GM18873 (cell line): ENCODE measurements around the gene MACROD2.

ENCODE experiments used
- ATAC-seq: cut with Tn5 transposase; IDR thresholded peaks from one replicate; pipeline ENCODE4 v1.9.1; 2021; ENCODE audit warnings: mild to moderate bottlenecking, moderate library complexity, moderate number of reproducible peaks; ENCODE audit not compliant: unreplicated experiment, low FRiP score

The MACROD2 gene

DNA sequence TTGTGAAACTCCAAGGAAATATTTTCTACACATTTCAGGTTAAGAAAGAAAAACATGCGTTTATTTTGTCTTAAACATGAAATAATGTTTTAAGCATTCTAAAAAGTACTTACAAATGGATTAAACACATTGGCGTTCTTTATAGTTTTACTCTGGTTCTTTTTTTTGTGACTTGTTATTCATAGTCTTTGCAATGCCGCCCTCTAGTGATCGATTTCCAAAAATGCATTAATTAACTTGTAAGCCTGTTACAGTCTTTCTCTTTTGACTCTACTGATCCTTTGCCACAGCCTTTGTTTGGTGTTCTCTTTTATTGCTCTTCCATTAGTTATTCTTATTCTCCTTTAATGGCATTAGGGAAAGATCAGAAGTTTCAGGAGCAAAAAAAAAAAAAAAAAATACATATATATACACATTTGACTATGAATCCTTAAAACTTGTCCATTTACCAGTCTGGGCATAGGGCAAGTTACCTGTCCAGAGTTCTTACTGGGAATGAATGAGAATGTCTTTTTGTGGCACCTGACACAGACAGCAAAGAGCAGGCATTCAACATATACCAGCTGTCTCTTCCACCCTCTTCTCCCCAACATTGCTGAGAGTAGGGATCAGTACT, 59.9 kb downstream of the MACROD2 start:
- ATAC-seq = no peak

- no peak for ATAC-seq
Measured at GRCh38 chr20:14062171-14062570, 66.9 kb downstream of the MACROD2 start.

DNA sequence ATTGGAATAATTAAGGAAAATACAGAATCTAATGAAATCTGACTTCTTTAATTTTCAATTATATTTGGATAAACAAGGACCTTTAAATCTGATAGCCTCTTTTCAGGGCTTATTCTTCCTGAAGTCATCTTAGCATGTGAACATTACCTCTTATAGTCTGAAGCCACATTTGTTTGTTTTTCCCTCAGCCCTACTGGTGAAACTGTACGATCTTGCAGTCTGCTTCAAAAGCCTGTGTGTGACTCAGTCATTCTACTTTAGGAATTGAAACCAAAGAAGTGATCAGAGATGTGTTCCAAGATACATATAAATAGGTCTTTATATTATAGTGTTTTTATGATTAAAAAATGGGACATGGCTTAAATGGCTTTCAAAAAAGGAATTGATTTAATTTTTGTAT, 67.5 kb downstream of the MACROD2 start:
- no peak for ATAC-seq

- ATAC-seq = no peak
Measured at GRCh38 chr20:14064333-14064732, 69.0 kb downstream of the MACROD2 start.

- ATAC-seq = no peak
Measured at GRCh38 chr20:14064921-14065320, 69.6 kb downstream of the MACROD2 start.

DNA sequence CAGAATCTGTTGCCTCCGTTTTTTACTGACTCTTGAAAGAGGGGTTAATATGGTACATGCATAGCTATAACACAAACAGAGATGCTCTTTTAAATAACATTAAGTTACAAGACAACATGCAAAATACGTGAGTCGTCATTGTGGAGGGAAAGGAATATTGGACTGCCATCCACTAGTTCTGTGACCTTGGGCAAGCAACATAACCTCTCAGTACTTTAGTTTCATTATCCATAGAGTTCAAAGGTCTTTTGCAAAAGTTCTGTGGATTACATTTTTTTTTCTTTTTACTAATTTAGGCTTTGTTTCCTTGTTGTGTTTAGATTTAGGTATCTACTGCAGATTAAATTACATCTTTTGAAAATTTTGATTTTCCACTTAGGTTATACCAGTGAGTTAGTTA, 70.5 kb downstream of the MACROD2 start:
- no peak for ATAC-seq

DNA sequence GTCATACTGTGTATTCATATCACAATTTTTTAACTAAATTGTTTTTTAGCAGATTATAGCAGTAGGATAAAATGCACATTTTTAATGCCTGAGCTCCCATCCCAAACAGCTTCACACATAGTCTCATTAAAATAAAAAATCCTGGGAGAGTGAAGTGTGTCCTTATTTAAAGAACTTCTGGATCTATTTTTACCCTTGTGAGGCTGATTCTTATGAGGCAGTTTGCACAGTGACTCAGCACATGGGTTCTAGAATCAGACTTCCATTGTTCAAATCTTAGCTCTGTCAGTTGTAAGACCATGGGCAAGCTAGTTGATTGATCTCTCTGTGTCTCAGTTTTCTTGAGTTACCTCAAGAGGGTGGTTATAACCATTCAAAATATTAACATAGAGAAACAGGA, 72.3 kb downstream of the MACROD2 start:
- no peak for ATAC-seq

DNA sequence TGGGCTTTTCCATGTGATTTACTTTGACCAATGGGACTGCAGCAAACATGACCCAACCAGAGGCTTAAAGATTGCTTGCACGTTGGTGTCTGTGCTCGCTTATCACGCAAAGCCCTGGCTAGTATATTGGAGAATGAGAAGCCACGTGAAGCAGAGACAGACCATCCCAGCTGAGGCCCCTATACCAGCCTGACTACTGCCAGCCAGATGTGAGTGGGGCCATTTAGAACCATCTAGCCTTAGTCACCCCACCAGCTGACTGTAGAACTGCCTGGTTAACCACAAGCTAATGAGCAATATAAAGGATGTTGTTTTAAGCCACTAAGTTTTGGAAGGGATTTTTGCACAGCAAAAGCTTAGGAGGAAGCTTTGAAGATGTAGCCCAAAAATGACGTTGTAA, 74.5 kb downstream of the MACROD2 start:
- ATAC-seq = no peak

DNA sequence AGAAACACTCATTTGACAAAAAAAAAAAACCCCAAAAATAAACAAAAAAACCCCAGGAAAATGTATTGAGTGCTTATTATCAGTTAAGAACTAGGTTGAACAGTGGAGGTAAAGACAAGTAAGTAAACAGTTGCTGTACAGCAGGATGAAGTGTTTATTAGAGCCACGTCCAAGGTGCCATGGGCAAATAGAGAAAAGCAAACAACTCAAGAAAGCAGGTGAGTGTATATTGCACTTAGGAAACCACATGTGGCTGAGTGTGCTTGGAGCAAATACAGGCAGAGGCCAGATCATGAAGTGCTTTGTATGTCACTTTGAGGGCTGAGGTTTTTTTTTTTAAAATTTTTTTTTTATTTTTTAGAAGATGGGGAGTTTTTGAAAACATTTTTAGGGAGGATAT, 98.3 kb downstream of the MACROD2 start:
- ATAC-seq = no peak

DNA sequence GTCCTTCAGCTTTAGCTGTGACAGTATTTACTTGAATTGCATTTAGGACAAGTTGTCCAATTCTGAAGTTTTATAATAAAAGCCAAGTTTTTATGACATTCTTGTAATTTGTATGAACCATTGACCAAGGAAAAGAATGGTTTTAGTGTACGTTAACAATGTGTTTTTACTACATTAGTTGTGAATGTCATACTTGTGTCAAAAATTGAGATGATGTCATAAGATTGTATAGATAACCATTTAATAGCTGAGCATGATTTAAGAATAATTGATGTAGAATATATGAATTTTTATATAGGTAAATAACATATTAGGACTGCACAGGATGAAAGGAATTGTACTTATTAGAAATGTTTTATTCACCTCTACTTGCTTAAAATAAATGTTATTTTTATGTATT, 102.9 kb downstream of the MACROD2 start:
- ATAC-seq = no peak

DNA sequence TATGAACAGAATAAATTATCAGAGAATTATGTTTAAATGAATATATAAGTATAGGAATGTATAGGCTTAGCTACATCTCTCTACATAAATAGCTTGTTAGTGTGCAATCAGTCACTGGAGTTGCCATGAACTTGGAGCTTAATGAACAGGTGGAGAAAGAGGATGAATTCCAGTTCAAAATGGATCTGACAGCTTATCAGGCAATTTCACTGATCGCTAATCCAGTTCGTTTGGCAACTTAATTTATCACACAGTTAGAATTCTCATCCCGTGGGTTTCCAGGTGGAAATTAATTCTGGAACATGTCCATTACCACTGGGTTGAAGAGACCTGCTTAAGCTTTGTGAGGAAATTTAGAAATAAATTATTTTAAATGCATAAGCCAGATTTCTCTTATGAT, 118.1 kb downstream of the MACROD2 start:
- no peak for ATAC-seq

DNA sequence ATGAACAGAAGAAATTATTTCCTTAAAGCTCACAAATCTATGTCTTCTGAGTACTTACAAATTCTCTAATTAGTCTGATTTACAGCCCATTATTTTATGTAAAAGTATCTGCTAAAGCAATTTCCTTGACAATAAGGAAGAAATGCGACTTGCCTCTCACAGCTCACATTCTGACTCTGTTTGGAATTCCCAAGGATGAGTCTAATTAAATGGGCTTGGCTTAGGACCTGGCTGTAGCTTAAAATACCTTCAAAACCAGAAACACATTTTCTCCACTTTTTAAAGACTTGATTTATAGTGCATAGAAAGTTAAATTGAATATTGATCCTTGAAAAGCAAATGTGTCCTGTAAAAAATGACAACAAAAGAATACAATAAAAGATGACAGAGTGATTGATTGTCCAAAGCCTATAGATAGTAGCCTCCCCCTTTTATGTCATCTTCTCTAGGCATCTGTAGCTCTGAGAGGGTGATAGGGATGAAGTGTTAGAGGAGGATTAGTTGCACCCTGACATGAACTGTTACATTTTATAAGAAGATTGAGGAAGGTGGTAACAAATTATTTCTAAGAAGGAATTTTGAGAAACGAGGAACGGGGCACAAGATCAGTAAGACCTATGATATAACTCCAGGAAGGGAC, 118.9 kb downstream of the MACROD2 start:
- ATAC-seq = no peak

DNA sequence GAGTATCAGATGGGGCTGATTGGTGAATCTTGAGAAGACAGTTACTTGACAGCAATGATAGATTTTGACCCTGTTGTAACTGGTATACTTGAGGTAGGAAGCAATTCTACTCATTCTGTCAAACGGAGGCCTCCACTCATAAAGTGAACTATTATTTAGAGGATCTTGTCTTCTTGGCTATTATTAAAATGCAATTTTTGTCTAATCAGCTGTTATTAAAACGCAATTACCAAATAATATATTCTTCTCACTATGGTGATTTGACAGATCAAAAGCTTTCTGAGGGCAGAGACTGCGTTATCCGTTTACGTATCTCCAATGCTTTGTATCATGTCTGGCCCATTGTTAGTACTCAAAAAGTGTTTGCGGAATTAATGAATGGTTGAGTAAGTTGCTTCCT, 120.7 kb downstream of the MACROD2 start:
- no peak for ATAC-seq

DNA sequence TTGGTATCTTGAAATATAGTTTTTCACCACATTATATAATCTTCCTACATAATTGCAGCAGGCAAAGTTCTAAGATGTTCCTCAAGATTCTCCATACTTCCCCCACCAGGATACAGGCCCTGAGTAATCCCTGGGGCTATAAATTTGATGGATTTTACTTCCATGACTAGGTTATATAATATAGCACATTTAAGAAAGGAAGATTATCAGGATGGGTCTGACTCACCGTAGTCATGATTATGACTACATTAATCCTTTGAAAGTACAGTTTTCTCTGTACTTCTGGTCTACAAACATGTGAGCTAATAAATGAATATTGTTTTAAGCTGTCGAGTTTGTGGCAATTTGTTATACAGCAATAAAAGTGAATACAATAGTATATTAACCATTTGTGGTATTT, 122.5 kb downstream of the MACROD2 start:
- ATAC-seq = no peak

DNA sequence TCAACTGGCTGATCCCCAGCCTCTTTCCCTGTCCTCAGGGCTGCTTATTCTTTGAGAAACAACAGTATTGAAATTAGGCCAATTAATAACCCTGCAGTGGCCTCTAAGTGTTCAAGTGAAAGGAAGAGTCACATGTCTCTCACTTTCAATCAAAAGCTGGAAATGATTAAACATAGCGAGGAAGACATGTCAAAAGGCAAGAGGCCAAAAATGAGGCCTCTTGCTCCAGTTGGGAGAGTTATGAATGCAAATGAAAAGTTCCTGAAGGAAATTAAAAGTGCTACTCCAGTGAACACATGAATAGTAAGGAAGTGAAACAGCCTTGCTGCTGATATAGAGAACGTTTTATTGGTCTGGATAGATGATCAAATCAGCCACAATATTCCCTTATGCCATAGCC, 131.5 kb downstream of the MACROD2 start:
- no peak for ATAC-seq

GRCh38 chr20:14127514-14128223, 132.4 kb downstream of the MACROD2 start:
- no peak for ATAC-seq

- ATAC-seq = no peak
Measured at GRCh38 chr20:14134004-14134403, 138.7 kb downstream of the MACROD2 start.

GRCh38 chr20:14142171-14142570, 146.9 kb downstream of the MACROD2 start:
- no peak for ATAC-seq

GRCh38 chr20:14142964-14143627, 147.8 kb downstream of the MACROD2 start:
- no peak for ATAC-seq

GRCh38 chr20:14148042-14148441, 152.7 kb downstream of the MACROD2 start:
- ATAC-seq = no peak

DNA sequence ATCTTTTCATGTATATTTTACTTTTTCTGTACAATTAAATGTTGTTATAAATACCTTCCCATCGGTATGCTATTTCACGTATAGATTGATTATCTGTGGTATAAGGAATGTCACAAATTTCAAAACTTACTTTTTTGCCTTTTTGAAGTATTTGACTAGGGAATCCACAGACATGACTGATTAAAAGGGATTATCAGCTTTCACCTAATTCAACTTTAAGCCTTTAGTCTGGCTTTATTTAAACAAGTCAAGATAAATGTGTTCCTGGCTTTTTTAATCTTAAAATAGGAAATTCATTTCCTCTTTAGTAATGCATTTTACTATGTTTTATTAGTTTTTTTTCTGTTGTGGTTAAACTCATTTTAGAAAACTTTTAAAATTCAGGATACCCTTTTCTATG, 160.0 kb downstream of the MACROD2 start:
- no peak for ATAC-seq
